ENCODE data around the gene CLDN8. TPM values are rescaled to one million over a fixed set of nuclear protein-coding genes. Genes with fewer than 3 reads are reported as not detected.

Gene CLDN8
- total and polyA plus RNA-seq, 10 of the 15 experiments (the other 5 are each of a cell fraction or from before 2014, with no cell fraction given), result not detected

DNA sequence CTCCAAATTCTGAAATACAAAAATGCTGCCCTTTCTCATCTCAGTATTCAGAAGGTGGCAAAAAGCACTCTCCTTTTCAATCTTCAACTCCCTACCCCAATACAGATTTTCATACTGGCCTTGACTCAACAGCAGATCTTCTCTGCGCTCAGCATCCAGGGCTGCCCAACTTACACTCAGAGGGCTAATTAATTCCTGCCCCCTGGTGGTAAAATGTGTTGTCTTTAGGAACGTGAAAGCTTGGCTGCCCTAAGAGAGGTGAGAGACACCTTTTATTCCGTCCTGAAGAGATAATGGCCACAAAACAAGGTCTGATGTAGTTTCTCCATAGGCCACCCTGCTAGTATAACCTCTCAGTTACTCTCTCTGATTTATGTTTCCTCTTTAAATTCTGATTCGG is 41.9 kb upstream of the CLDN8 start:
- 16% methylated on average over 4 of the region's 4 CpGs for WGBS (ENCODE audit: insufficient coverage, insufficient replicate concordance, low lambda C conversion rate, missing lambda C conversion rate)
- no peak overlapping the region for H3K9ac ChIP-seq (ENCODE audit: control insufficient read depth, insufficient read depth, low read length)
- ChIA-PET SMC1A (ENCODE audit: uncharacterized antibody, unreplicated experiment) (no interaction called here), CTCF (no interaction called here), RAD21 (ENCODE audit: unreplicated experiment) (no interaction called here), POLR2A (no interaction called here)
- H3K4me3 ChIP-seq, result no peak overlapping the region
- BruUV-seq (replicated peaks), result no TSS peak
- H3K27ac ChIP-seq (ENCODE audit: control insufficient read depth, insufficient read depth), result no peak overlapping the region
- no peaks in the 10 kb centered on the region for H3K36me3 ChIP-seq (ENCODE audit: control insufficient read depth in 2 of 2, insufficient read depth in 2 of 2, low read length in 1 of 2)
- FAIRE-seq (no peak), ATAC-seq (peak; percentile 66), DNase-seq (ENCODE audit: low read depth, low spot score) (no peak)
- in situ Hi-C loops (cut with MboI) (loop anchor here (10.0 kb wide), 1 partner anchor 57 kb away; no protein-coding TSS in a partner anchor), intact Hi-C loops (cut with micrococcal nuclease; ENCODE audit: unreplicated experiment) (no loop called here)
- H4K20me1 ChIP-seq (ENCODE audit: control insufficient read depth, insufficient read depth), result no peaks in the 10 kb centered on the region
- H2AFZ ChIP-seq (ENCODE audit: control insufficient read depth, low read depth, low read length), result no peak overlapping the region
- no peak overlapping the region for H3K4me2 ChIP-seq (ENCODE audit: control insufficient read depth, insufficient read depth)
- H3K4me1 ChIP-seq (ENCODE audit: control insufficient read depth, insufficient read depth, low read length), result no peaks in the 10 kb centered on the region
- H3K9me3 ChIP-seq (replicated peaks; ENCODE audit: control insufficient read depth, insufficient read depth, low read length), result no peaks in the 10 kb centered on the region
- H3K79me2 ChIP-seq (ENCODE audit: control insufficient read depth, insufficient read depth, low read length), result no peaks in the 10 kb centered on the region
- TF ChIP-seq, protein P1, sequence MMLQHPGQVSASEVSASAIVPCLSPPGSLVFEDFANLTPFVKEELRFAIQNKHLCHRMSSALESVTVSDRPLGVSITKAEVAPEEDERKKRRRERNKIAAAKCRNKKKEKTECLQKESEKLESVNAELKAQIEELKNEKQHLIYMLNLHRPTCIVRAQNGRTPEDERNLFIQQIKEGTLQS (IDR thresholded peaks at IDR 0.05; ENCODE audit: borderline replicate concordance, extremely low read depth, low read depth, low read length), result no peak
- TF ChIP-seq, protein P2, sequence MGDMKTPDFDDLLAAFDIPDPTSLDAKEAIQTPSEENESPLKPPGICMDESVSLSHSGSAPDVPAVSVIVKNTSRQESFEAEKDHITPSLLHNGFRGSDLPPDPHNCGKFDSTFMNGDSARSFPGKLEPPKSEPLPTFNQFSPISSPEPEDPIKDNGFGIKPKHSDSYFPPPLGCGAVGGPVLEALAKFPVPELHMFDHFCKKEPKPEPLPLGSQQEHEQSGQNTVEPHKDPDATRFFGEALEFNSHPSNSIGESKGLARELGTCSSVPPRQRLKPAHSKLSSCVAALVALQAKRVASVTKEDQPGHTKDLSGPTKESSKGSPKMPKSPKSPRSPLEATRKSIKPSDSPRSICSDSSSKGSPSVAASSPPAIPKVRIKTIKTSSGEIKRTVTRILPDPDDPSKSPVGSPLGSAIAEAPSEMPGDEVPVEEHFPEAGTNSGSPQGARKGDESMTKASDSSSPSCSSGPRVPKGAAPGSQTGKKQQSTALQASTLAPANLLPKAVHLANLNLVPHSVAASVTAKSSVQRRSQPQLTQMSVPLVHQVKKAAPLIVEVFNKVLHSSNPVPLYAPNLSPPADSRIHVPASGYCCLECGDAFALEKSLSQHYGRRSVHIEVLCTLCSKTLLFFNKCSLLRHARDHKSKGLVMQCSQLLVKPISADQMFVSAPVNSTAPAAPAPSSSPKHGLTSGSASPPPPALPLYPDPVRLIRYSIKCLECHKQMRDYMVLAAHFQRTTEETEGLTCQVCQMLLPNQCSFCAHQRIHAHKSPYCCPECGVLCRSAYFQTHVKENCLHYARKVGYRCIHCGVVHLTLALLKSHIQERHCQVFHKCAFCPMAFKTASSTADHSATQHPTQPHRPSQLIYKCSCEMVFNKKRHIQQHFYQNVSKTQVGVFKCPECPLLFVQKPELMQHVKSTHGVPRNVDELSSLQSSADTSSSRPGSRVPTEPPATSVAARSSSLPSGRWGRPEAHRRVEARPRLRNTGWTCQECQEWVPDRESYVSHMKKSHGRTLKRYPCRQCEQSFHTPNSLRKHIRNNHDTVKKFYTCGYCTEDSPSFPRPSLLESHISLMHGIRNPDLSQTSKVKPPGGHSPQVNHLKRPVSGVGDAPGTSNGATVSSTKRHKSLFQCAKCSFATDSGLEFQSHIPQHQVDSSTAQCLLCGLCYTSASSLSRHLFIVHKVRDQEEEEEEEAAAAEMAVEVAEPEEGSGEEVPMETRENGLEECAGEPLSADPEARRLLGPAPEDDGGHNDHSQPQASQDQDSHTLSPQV (IDR thresholded peaks at IDR 0.05), result no peak
- no peak for TF ChIP-seq ASH2L (IDR thresholded peaks at IDR 0.05; ENCODE audit: borderline replicate concordance, low read depth)
- TF ChIP-seq IRF4 (IDR thresholded peaks at IDR 0.05; ENCODE audit: low read depth, low read length), result no peak
- no peak for TF ChIP-seq RFX5 (IDR thresholded peaks at IDR 0.05; ENCODE audit: low read depth, low read length)
- TF ChIP-seq, protein P3, sequence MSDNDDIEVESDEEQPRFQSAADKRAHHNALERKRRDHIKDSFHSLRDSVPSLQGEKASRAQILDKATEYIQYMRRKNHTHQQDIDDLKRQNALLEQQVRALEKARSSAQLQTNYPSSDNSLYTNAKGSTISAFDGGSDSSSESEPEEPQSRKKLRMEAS (IDR thresholded peaks at IDR 0.05; ENCODE audit: low read depth, low read length), result no peak
- no peak for TF ChIP-seq TCF12 (IDR thresholded peaks at IDR 0.05; ENCODE audit: low read depth, low read length)
- TF ChIP-seq SUZ12 (IDR thresholded peaks at IDR 0.05; ENCODE audit: unreplicated experiment), result no peak
- no peak for TF ChIP-seq SIN3A (IDR thresholded peaks at IDR 0.05; ENCODE audit: low read depth, low read length)
- H3K27me3 ChIP-seq (replicated peaks in 1 of 2; ENCODE audit: control insufficient read depth in 2 of 2, insufficient read depth in 2 of 2, low read length in 1 of 2), result no peaks in the 10 kb centered on the region
